ENCODE measurements around the gene CDHR1.

The CDHR1 gene

GRCh38 chr10:84235096-84235495 lies 40.8 kb downstream of the CDHR1 start:
- DNase-seq, result no peak

- DNase-seq, result no peak
Measured at GRCh38 chr10:84236807-84237198, 42.5 kb downstream of the CDHR1 start.

GRCh38 chr10:84237199-84238051 lies 43.1 kb downstream of the CDHR1 start:
- no peak for DNase-seq

- no peak for DNase-seq
Measured at GRCh38 chr10:84238909-84239308, 44.6 kb downstream of the CDHR1 start.

- DNase-seq, result no peak
Measured at GRCh38 chr10:84241185-84241790, 47.0 kb downstream of the CDHR1 start, which contains the start of gene LRIT1. Gene LRIT1, minus strand, starts transcription at chr10:84241546. Its CDS starts 107 bp downstream, at chr10:84241439.

GRCh38 chr10:84243759-84244158 lies 49.4 kb downstream of the CDHR1 start:
- DNase-seq, result no peak

GRCh38 chr10:84244651-84245270 lies 50.4 kb downstream of the CDHR1 start, which contains the start of gene RGR:
Gene RGR, plus strand, starts transcription at chr10:84245053. Its CDS starts 38 bp downstream, at chr10:84245091.
- no peak for DNase-seq

GRCh38 chr10:84247496-84247895 lies 53.2 kb downstream of the CDHR1 start:
- no peak for DNase-seq

GRCh38 chr10:84248794-84249193 lies 54.5 kb downstream of the CDHR1 start:
- no peak for DNase-seq

- DNase-seq, result no peak
Measured at GRCh38 chr10:84254552-84255478, 60.5 kb downstream of the CDHR1 start.

- DNase-seq, result no peak
Measured at GRCh38 chr10:84256510-84257342, 62.4 kb downstream of the CDHR1 start.

GRCh38 chr10:84257343-84258020 lies 63.1 kb downstream of the CDHR1 start:
- no peak for DNase-seq

GRCh38 chr10:84258034-84258695 lies 63.8 kb downstream of the CDHR1 start:
- DNase-seq, result no peak

GRCh38 chr10:84261236-84261915 lies 67.0 kb downstream of the CDHR1 start:
- no peak for DNase-seq

- DNase-seq, result no peak
Measured at GRCh38 chr10:84262190-84262956, 68.0 kb downstream of the CDHR1 start.

GRCh38 chr10:84263716-84264115 lies 69.4 kb downstream of the CDHR1 start:
- DNase-seq, result no peak

- DNase-seq, result peak in 1 of 2 experiments; percentile 9
Measured at GRCh38 chr10:84264611-84265141, 70.3 kb downstream of the CDHR1 start.

GRCh38 chr10:84265418-84265817 lies 71.1 kb downstream of the CDHR1 start:
- no peak for DNase-seq

Data from NCI-H187 (cell line).